ENCODE measurements around the gene TMEM252.

Gene TMEM252

GRCh38 chr9:68540712-68541535 is at the start of gene TMEM252:
Gene TMEM252 (minus strand): TSS chr9:68540883. CDS start chr9:68540814, 69 bp downstream.
- no peak within 1 kb of the TSS for H3K4me2 ChIP-seq
- no peak for TF ChIP-seq Cebpa-rat (IDR thresholded peaks at IDR 0.05)
- H3K4me1 ChIP-seq: peaks cover 14% of the 10 kb centered on the region
- H3K4me3 ChIP-seq: no peak within 1 kb of the TSS
- H3K27me3 ChIP-seq: no peaks in the 10 kb centered on the region
- no peaks in the 10 kb centered on the region for H3K36me3 ChIP-seq
- no peaks in the 10 kb centered on the region for H4K20me1 ChIP-seq
- no peak within 1 kb of the TSS for H3K27ac ChIP-seq
- H3K9me3 ChIP-seq: no peaks in the 10 kb centered on the region
- H3K9ac ChIP-seq: no peak within 1 kb of the TSS

GRCh38 chr9:68585034-68585761 is 44.5 kb upstream of the TMEM252 start:
- H3K9ac ChIP-seq: no peak overlapping the region
- H4K20me1 ChIP-seq: no peaks in the 10 kb centered on the region
- no peak for TF ChIP-seq Cebpa-rat (IDR thresholded peaks at IDR 0.05)
- peaks cover 25% of the 10 kb centered on the region for H3K4me1 ChIP-seq
- H3K36me3 ChIP-seq: no peaks in the 10 kb centered on the region
- no peak overlapping the region for H3K4me3 ChIP-seq
- H3K4me2 ChIP-seq: no peak overlapping the region
- H3K27ac ChIP-seq: no peak overlapping the region
- peaks cover 6% of the 10 kb centered on the region; the same call in 1 of the 2 replicates for H3K9me3 ChIP-seq
- no peaks in the 10 kb centered on the region for H3K27me3 ChIP-seq

GRCh38 chr9:68584189-68585033 is 43.7 kb upstream of the TMEM252 start:
- no peaks in the 10 kb centered on the region for H4K20me1 ChIP-seq
- H3K4me1 ChIP-seq: peaks cover 25% of the 10 kb centered on the region
- no peak overlapping the region for H3K9ac ChIP-seq
- H3K4me3 ChIP-seq: no peak overlapping the region
- peak overlapping the region; percentile 37 for H3K4me2 ChIP-seq
- no peak overlapping the region for H3K27ac ChIP-seq
- H3K36me3 ChIP-seq: no peaks in the 10 kb centered on the region
- H3K9me3 ChIP-seq: peaks cover 6% of the 10 kb centered on the region; the same call in 1 of the 2 replicates
- no peaks in the 10 kb centered on the region for H3K27me3 ChIP-seq
- no peak for TF ChIP-seq Cebpa-rat (IDR thresholded peaks at IDR 0.05)

GRCh38 chr9:68581696-68582095 is 41.0 kb upstream of the TMEM252 start:
- Histone ChIP-seq H4K20me1 (no peaks in the 10 kb centered on the region), H3K27me3 (no peaks in the 10 kb centered on the region), H3K4me2 (no peak overlapping the region), H3K9ac (no peak overlapping the region), H3K27ac (no peak overlapping the region), H3K9me3 (no peaks in the 10 kb centered on the region), H3K36me3 (no peaks in the 10 kb centered on the region), H3K4me1 (peaks cover 49% of the 10 kb centered on the region), H3K4me3 (no peak overlapping the region)
- no peak for TF ChIP-seq Cebpa-rat (IDR thresholded peaks at IDR 0.05)

GRCh38 chr9:68577774-68578591 is 37.3 kb upstream of the TMEM252 start:
- H4K20me1 ChIP-seq: no peaks in the 10 kb centered on the region
- H3K27ac ChIP-seq: no peak overlapping the region
- no peaks in the 10 kb centered on the region for H3K36me3 ChIP-seq
- no peaks in the 10 kb centered on the region for H3K9me3 ChIP-seq
- H3K4me3 ChIP-seq: no peak overlapping the region
- H3K4me1 ChIP-seq: peaks cover 39% of the 10 kb centered on the region
- H3K27me3 ChIP-seq: no peaks in the 10 kb centered on the region
- H3K4me2 ChIP-seq: peak overlapping the region; percentile 65
- no peak for TF ChIP-seq Cebpa-rat (IDR thresholded peaks at IDR 0.05)
- H3K9ac ChIP-seq: no peak overlapping the region

GRCh38 chr9:68575817-68576216 is 35.1 kb upstream of the TMEM252 start:
- no peak overlapping the region for H3K27ac ChIP-seq
- H3K9me3 ChIP-seq: 0 out of 2 replicates have a peak, but pooled peaks cover 10% of the 10 kb centered on the region
- no peak overlapping the region for H3K4me3 ChIP-seq
- no peaks in the 10 kb centered on the region for H4K20me1 ChIP-seq
- H3K9ac ChIP-seq: no peak overlapping the region
- no peak for TF ChIP-seq Cebpa-rat (IDR thresholded peaks at IDR 0.05)
- no peak overlapping the region for H3K4me2 ChIP-seq
- H3K27me3 ChIP-seq: no peaks in the 10 kb centered on the region
- peaks cover 28% of the 10 kb centered on the region for H3K4me1 ChIP-seq
- no peaks in the 10 kb centered on the region for H3K36me3 ChIP-seq

- Histone ChIP-seq H3K4me2 (no peak overlapping the region), H4K20me1 (no peaks in the 10 kb centered on the region), H3K9ac (no peak overlapping the region), H3K4me3 (no peak overlapping the region), H3K4me1 (peaks cover 28% of the 10 kb centered on the region), H3K9me3 (0 out of 2 replicates have a peak, but pooled peaks cover 10% of the 10 kb centered on the region), H3K27ac (no peak overlapping the region), H3K36me3 (no peaks in the 10 kb centered on the region), H3K27me3 (no peaks in the 10 kb centered on the region)
- no peak for TF ChIP-seq Cebpa-rat (IDR thresholded peaks at IDR 0.05)
Observed at GRCh38 chr9:68574150-68574549, 33.5 kb upstream of the TMEM252 start.

- Histone ChIP-seq H4K20me1 (no peaks in the 10 kb centered on the region), H3K36me3 (no peaks in the 10 kb centered on the region), H3K9ac (no peak overlapping the region), H3K4me2 (no peak overlapping the region), H3K4me1 (no peaks in the 10 kb centered on the region), H3K27me3 (no peaks in the 10 kb centered on the region), H3K4me3 (no peak overlapping the region), H3K9me3 (0 out of 2 replicates have a peak, but pooled peaks cover 10% of the 10 kb centered on the region), H3K27ac (no peak overlapping the region)
- no peak for TF ChIP-seq Cebpa-rat (IDR thresholded peaks at IDR 0.05)
Observed at GRCh38 chr9:68567565-68567964, 26.9 kb upstream of the TMEM252 start.

GRCh38 chr9:68562461-68562860 is 21.8 kb upstream of the TMEM252 start:
- no peak overlapping the region for H3K4me2 ChIP-seq
- H3K27ac ChIP-seq: no peak overlapping the region
- H3K36me3 ChIP-seq: no peaks in the 10 kb centered on the region
- no peaks in the 10 kb centered on the region for H3K9me3 ChIP-seq
- no peaks in the 10 kb centered on the region for H3K27me3 ChIP-seq
- H3K9ac ChIP-seq: no peak overlapping the region
- peaks cover 6% of the 10 kb centered on the region; the same call in 1 of the 2 replicates for H3K4me1 ChIP-seq
- H4K20me1 ChIP-seq: no peaks in the 10 kb centered on the region
- TF ChIP-seq Cebpa-rat (IDR thresholded peaks at IDR 0.05): no peak
- H3K4me3 ChIP-seq: no peak overlapping the region
